HCT116 (cell line): Measurements from ENCODE around the gene SEC24D. TPM values are rescaled to one million over a fixed set of nuclear protein-coding genes. Genes with fewer than 3 reads are reported as not detected.
"Not testable (repeated sequence)": the region's sequence is repeated elsewhere in the genome, so short reads cannot be mapped to it uniquely, and the experiment has no call there.

Source experiments
- ATAC-seq: fragments of 200-7000 bp; cut with Tn5 transposase; 2 replicates; pipeline ENCODE4 v1.9.1; 2020; ENCODE audit warnings: mild to moderate bottlenecking, moderate library complexity
- BruUV-seq: library from RNA; stranded (reverse); fragments of 400-500 nt; replicated peaks from 2 replicates; lab custom pipeline; 2021; lab: Mats Ljungman, UMichigan
- CTCF ChIA-PET: fragments of 300-600 bp; sonication (Branson Sonifier 250); formaldehyde crosslinking; loops from one replicate; lab custom pipeline; 2021; ENCODE audit warnings: antibody characterized with exemption; lab: Charles Lee
- POLR2A ChIA-PET: fragments of 300-600, 350-600 bp; sonication (Branson Sonifier 250); formaldehyde crosslinking; loops from one replicate; lab custom pipeline; 2021; ENCODE audit warnings: antibody characterized with exemption; lab: Charles Lee
- RAD21 ChIA-PET, 2 experiments: fragments of 300-600 bp; sonication (Branson Sonifier 250); formaldehyde crosslinking; loops; one replicate each; lab custom pipeline; 2023; ENCODE audit warnings: low total read pairs in 2 of 2; ENCODE audit not compliant: uncharacterized antibody in 2 of 2, unreplicated experiment in 2 of 2, low non-redundant PET in 1 of 2; lab: Charles Lee
- DNase-seq: peaks from one replicate; pipeline ENCODE4 v3.0.0-alpha.2; 2010; ENCODE audit warnings: low read depth, low spot score
- H2AFZ ChIP-seq: fragments of 200-600 bp; shearing (Covaris generic), sonication (generic); 2 replicates; pipeline ENCODE4 v1.6.1; 2017; ENCODE audit warnings: low read depth, mixed run types, mixed read lengths, antibody characterized with exemption, low read length; ENCODE audit not compliant: poor library complexity, severe bottlenecking
- H3K27ac ChIP-seq: 2 replicates; pipeline ENCODE4 v1.5.1; 2012; ENCODE audit warnings: low read depth, low read length
- H3K27me3 ChIP-seq: fragments of 200-600 bp; sonication (generic); 2 replicates; pipeline ENCODE4 v1.6.1; 2016; ENCODE audit warnings: mixed run types, low read length, mixed read lengths; ENCODE audit not compliant: insufficient read depth
- H3K36me3 ChIP-seq, 2 experiments: fragments of 200-500 bp in 1 of 2; fragments of 200-600 bp in 1 of 2; sonication (Bioruptor generic) in 1 of 2; sonication (generic) in 1 of 2; 2 replicates each; pipeline versions ENCODE4 v1.5.1 to v1.6.1; 2014 to 2016; ENCODE audit warnings: low read length in 2 of 2, inconsistent platforms in 1 of 2, mixed read lengths in 1 of 2, mixed run types in 1 of 2; ENCODE audit not compliant: insufficient read depth in 2 of 2, control insufficient read depth in 1 of 2
- H3K4me1 ChIP-seq, 2 experiments: fragments of 200-600 bp in 1 of 2; sonication (generic) in 1 of 2; 2 replicates each; pipeline versions ENCODE4 v1.5.1 to v1.6.1; 2012 to 2017; ENCODE audit warnings: low read length in 2 of 2, inconsistent platforms in 1 of 2, mild to moderate bottlenecking in 1 of 2, mixed read lengths in 1 of 2, mixed run types in 1 of 2, moderate library complexity in 1 of 2; ENCODE audit not compliant: insufficient read depth in 2 of 2, control insufficient read depth in 1 of 2
- H3K4me2 ChIP-seq: fragments of 200-600 bp; sonication (generic); 2 replicates; pipeline ENCODE4 v1.6.1; 2017; ENCODE audit warnings: mixed run types, low read length, mixed read lengths
- H3K4me3 ChIP-seq, 2 experiments: fragments of 200-600 bp in 1 of 2; sonication (generic) in 1 of 2; replicated peaks in 1 of 2; 2 replicates each; pipeline ENCODE4 v1.5.1; 2011 to 2016; ENCODE audit warnings: low read length in 2 of 2, control low read depth in 1 of 2, low read depth in 1 of 2, mild to moderate bottlenecking in 1 of 2, mixed read lengths in 1 of 2, mixed run types in 1 of 2
- H3K79me2 ChIP-seq: fragments of 200-600 bp; sonication (generic); 2 replicates; pipeline ENCODE4 v1.6.1; 2017; ENCODE audit warnings: mild to moderate bottlenecking, mixed run types, low read length, moderate library complexity, mixed read lengths; ENCODE audit not compliant: insufficient read depth
- H3K9ac ChIP-seq: fragments of 200-600 bp; sonication (generic); 2 replicates; pipeline ENCODE4 v1.6.1; 2016; ENCODE audit warnings: low read length, mixed read lengths
- H3K9me2 ChIP-seq: fragments of 200-600 bp; sonication (generic), shearing (Covaris generic); 2 replicates; pipeline ENCODE4 v1.6.1; 2017; ENCODE audit warnings: mixed run types, mild to moderate bottlenecking, moderate library complexity; ENCODE audit not compliant: insufficient read depth
- H3K9me3 ChIP-seq, 2 experiments: fragments of 200-500 bp in 1 of 2; fragments of 200-600 bp in 1 of 2; sonication (Bioruptor generic) in 1 of 2; sonication (generic) in 1 of 2; 2 replicates each; pipeline ENCODE4 v1.6.1; 2014 to 2017; ENCODE audit warnings: low read length in 2 of 2, mixed read lengths in 2 of 2, inconsistent platforms in 1 of 2, low read depth in 1 of 2, mild to moderate bottlenecking in 1 of 2, mixed run types in 1 of 2, moderate library complexity in 1 of 2; ENCODE audit not compliant: control insufficient read depth in 1 of 2, insufficient read depth in 1 of 2
- H4K20me1 ChIP-seq: fragments of 200-600 bp; sonication (generic), shearing (Covaris generic); 2 replicates; pipeline ENCODE4 v1.6.1; 2017; ENCODE audit warnings: mixed run types, mild to moderate bottlenecking, moderate library complexity; ENCODE audit not compliant: insufficient read depth
- CEBPB ChIP-seq: IDR thresholded peaks from 2 replicates; pipeline ENCODE4 v1.6.1; 2012; ENCODE audit warnings: low read depth
- EGR1 ChIP-seq: IDR thresholded peaks from 2 replicates; pipeline ENCODE4 v1.6.1; 2012; ENCODE audit warnings: low read depth
- EZH2phosphoT487 ChIP-seq: fragments of 200-600 bp; IDR thresholded peaks from 2 replicates; pipeline ENCODE4 v1.6.1; 2018; ENCODE audit warnings: antibody characterized with exemption, borderline replicate concordance
- FOSL1 ChIP-seq: IDR thresholded peaks from 2 replicates; pipeline ENCODE4 v1.6.1; 2012; ENCODE audit warnings: low read depth
- POLR2A ChIP-seq: IDR thresholded peaks from 2 replicates; pipeline ENCODE4 v1.7.0; 2011; ENCODE audit warnings: borderline replicate concordance; ENCODE audit not compliant: insufficient read depth, insufficient read length; ENCODE audit errors: extremely low read depth
- POLR2AphosphoS5 ChIP-seq: IDR thresholded peaks from 2 replicates; pipeline ENCODE4 v1.6.1; 2011; ENCODE audit warnings: mild to moderate bottlenecking, low read depth, low read length, moderate library complexity
- RAD21 ChIP-seq: IDR thresholded peaks from 2 replicates; pipeline ENCODE4 v1.6.1; 2012; ENCODE audit warnings: low read depth, mild to moderate bottlenecking
- SP1 ChIP-seq: IDR thresholded peaks from 2 replicates; pipeline ENCODE4 v1.6.1; 2012; ENCODE audit warnings: low read depth
- SRF ChIP-seq: IDR thresholded peaks from 2 replicates; pipeline ENCODE4 v1.6.1; 2012; ENCODE audit warnings: low read depth
- ZFX ChIP-seq: fragments of 450-650 bp; IDR thresholded peaks from 2 replicates; pipeline ENCODE4 v1.6.1; 2017
- intact Hi-C: fragments of 100-400 bp; cut with micrococcal nuclease; formaldehyde crosslinking; loops from 2 replicates; pipeline ENCODE4 v1.10.0; 2022
- total RNA-seq: library from RNA; stranded (reverse); gene quantifications from one replicate; pipeline ENCODE4 v1.2.1, GENCODE V29; 2021; ENCODE audit not compliant: unreplicated experiment
- TF ChIP-seq, protein P1 (sequence below), 3 experiments: fragments of 200-600 bp in 1 of 3; sonication (generic) in 1 of 3; IDR thresholded peaks in 2 of 3; conservative IDR thresholded peaks in 1 of 3; 2 replicates each; pipeline ENCODE4 v1.5.1; 2012 to 2017; ENCODE audit warnings: low read depth in 2 of 3, low read length in 2 of 3, antibody characterized with exemption in 1 of 3, borderline replicate concordance in 1 of 3, control low read depth in 1 of 3, mild to moderate bottlenecking in 1 of 3, mixed read lengths in 1 of 3, mixed run types in 1 of 3, moderate library complexity in 1 of 3; ENCODE audit not compliant: insufficient read depth in 1 of 3
- TF ChIP-seq, protein P2 (sequence below): IDR thresholded peaks from 2 replicates; pipeline ENCODE4 v1.6.1; 2012; ENCODE audit warnings: low read depth
- TF ChIP-seq, protein P3 (sequence below): IDR thresholded peaks from 2 replicates; pipeline ENCODE4 v1.6.1; 2011; ENCODE audit warnings: mild to moderate bottlenecking, low read length, moderate library complexity; ENCODE audit not compliant: insufficient replicate concordance; ENCODE audit errors: extremely low read depth

SEC24D gene
- total RNA-seq, 1 experiment from 2014 or later, result 28.5 TPM

DNA sequence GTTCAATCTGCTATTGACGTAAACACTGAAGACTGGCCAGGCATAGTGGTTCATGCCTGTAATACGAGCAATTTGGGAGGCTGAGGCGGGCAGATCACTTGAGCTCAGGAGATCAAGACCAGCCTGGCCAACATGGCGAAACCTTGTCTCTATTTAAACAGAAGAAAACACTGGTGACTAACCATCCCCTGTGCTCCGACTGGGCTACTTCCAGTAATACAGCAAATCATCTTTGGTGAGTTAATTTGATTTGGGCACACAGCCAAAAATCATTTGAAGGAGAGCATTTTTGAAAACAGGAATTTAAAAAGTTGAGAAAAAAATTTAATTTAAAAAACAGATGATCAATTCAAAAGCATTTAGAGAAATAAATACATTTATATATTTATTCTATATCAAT, 52.0 kb downstream of the SEC24D start:
- Histone ChIP-seq H3K9ac (no peak overlapping the region), H3K4me3 (no peak overlapping the region), H3K27me3 (no peaks in the 10 kb centered on the region), H3K9me2 (no peaks in the 10 kb centered on the region), H3K4me2 (no peak overlapping the region), H3K9me3 (no peaks in the 10 kb centered on the region), H3K27ac (no peak overlapping the region), H3K36me3 (no peaks in the 10 kb centered on the region), H3K4me1 (no peaks in the 10 kb centered on the region), H4K20me1 (no peaks in the 10 kb centered on the region), H3K79me2 (no peaks in the 10 kb centered on the region), H2AFZ (no peak overlapping the region)
- POLR2A ChIA-PET, result no interaction called here
- ATAC-seq, result no peak
- CTCF ChIA-PET, result no interaction called here
- intact Hi-C loops, result no loop called here
- DNase-seq, result no peak
- RAD21 ChIA-PET, result no interaction called here
- no TSS peak for BruUV-seq
- TF ChIP-seq SP1, result no peak
- TF ChIP-seq, protein P1, sequence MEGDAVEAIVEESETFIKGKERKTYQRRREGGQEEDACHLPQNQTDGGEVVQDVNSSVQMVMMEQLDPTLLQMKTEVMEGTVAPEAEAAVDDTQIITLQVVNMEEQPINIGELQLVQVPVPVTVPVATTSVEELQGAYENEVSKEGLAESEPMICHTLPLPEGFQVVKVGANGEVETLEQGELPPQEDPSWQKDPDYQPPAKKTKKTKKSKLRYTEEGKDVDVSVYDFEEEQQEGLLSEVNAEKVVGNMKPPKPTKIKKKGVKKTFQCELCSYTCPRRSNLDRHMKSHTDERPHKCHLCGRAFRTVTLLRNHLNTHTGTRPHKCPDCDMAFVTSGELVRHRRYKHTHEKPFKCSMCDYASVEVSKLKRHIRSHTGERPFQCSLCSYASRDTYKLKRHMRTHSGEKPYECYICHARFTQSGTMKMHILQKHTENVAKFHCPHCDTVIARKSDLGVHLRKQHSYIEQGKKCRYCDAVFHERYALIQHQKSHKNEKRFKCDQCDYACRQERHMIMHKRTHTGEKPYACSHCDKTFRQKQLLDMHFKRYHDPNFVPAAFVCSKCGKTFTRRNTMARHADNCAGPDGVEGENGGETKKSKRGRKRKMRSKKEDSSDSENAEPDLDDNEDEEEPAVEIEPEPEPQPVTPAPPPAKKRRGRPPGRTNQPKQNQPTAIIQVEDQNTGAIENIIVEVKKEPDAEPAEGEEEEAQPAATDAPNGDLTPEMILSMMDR (IDR thresholded peaks at IDR 0.05 in 2 of 3, conservative IDR thresholded peaks at IDR 0.05 in 1 of 3; ENCODE audit: borderline replicate concordance in 1 of 3, insufficient read depth in 1 of 3, low read depth in 2 of 3, low read length in 2 of 3), result no peak
- no peak for TF ChIP-seq POLR2A
- TF ChIP-seq ZFX, result no peak
- TF ChIP-seq EGR1, result no peak
- no peak for TF ChIP-seq RAD21
- no peak for TF ChIP-seq CEBPB
- TF ChIP-seq, protein P2, sequence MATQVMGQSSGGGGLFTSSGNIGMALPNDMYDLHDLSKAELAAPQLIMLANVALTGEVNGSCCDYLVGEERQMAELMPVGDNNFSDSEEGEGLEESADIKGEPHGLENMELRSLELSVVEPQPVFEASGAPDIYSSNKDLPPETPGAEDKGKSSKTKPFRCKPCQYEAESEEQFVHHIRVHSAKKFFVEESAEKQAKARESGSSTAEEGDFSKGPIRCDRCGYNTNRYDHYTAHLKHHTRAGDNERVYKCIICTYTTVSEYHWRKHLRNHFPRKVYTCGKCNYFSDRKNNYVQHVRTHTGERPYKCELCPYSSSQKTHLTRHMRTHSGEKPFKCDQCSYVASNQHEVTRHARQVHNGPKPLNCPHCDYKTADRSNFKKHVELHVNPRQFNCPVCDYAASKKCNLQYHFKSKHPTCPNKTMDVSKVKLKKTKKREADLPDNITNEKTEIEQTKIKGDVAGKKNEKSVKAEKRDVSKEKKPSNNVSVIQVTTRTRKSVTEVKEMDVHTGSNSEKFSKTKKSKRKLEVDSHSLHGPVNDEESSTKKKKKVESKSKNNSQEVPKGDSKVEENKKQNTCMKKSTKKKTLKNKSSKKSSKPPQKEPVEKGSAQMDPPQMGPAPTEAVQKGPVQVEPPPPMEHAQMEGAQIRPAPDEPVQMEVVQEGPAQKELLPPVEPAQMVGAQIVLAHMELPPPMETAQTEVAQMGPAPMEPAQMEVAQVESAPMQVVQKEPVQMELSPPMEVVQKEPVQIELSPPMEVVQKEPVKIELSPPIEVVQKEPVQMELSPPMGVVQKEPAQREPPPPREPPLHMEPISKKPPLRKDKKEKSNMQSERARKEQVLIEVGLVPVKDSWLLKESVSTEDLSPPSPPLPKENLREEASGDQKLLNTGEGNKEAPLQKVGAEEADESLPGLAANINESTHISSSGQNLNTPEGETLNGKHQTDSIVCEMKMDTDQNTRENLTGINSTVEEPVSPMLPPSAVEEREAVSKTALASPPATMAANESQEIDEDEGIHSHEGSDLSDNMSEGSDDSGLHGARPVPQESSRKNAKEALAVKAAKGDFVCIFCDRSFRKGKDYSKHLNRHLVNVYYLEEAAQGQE, result no peak
- TF ChIP-seq, protein P3, sequence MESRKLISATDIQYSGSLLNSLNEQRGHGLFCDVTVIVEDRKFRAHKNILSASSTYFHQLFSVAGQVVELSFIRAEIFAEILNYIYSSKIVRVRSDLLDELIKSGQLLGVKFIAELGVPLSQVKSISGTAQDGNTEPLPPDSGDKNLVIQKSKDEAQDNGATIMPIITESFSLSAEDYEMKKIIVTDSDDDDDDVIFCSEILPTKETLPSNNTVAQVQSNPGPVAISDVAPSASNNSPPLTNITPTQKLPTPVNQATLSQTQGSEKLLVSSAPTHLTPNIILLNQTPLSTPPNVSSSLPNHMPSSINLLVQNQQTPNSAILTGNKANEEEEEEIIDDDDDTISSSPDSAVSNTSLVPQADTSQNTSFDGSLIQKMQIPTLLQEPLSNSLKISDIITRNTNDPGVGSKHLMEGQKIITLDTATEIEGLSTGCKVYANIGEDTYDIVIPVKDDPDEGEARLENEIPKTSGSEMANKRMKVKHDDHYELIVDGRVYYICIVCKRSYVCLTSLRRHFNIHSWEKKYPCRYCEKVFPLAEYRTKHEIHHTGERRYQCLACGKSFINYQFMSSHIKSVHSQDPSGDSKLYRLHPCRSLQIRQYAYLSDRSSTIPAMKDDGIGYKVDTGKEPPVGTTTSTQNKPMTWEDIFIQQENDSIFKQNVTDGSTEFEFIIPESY, result no peak
- TF ChIP-seq SRF, result no peak
- no peak for TF ChIP-seq EZH2phosphoT487
- no peak for TF ChIP-seq FOSL1
- no peak for TF ChIP-seq POLR2AphosphoS5

DNA sequence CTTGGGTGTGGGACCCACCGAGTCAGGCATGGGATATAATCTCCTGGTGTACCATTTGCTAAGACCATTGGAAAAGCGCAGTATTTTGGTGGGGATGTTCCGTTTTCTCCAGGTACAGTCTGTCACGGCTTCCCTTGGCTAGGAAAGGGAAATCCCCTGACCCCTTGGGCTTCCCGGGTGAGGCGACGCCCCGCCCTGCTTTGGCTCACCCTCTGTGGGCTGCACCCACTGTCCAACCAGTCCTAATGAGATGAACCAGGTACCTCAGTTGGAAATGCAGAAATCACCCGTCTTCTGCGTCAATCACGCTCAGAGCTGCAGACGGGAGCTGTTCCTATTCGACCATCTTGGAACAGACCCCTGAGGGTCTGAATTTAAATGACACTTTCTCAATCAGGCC, 53.0 kb downstream of the SEC24D start:
- H3K79me2 ChIP-seq, intact Hi-C loops, H3K4me3 ChIP-seq, H3K9me2 ChIP-seq, CTCF ChIA-PET, H4K20me1 ChIP-seq, H3K4me2 ChIP-seq, H3K9ac ChIP-seq, DNase-seq, ATAC-seq, BruUV-seq, POLR2A ChIA-PET, H3K27ac ChIP-seq, RAD21 ChIA-PET, H3K9me3 ChIP-seq, H2AFZ ChIP-seq, H3K36me3 ChIP-seq, H3K4me1 ChIP-seq, H3K27me3 ChIP-seq: not testable (repeated sequence)
